ENCODE measurements around the gene SPAG17.

DNA sequence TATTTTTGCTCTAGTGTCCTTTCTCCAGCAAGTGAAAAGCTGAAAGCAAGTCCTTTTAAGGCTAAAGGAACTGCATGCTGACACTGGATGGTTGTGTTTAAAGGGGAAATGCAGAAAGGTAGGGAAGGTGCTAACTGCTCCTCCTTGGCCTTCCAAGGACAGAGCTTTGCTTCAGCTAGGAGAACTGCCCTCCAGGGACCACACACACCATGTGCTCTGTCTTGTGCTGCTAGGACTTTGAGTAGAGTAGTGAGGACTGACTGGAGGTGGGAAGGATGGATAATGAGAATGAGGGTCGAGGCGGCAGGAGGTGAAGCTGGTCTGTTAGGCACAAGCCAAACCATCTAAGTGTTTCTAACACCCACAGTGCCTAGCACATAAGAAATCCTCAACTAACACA is 177.6 kb downstream of the SPAG17 start:
- TF ChIP-seq REST (IDR thresholded peaks at IDR 0.05; ENCODE audit: insufficient read depth in 1 of 2, low read depth in 2 of 2, low read length in 2 of 2), result no peak
- no peak for TF ChIP-seq TAF1 (IDR thresholded peaks at IDR 0.05; ENCODE audit: borderline replicate concordance, insufficient read depth, low read length)
- no peak for TF ChIP-seq POLR2AphosphoS5 (IDR thresholded peaks at IDR 0.05; ENCODE audit: low read depth, low read length)
- no peak for TF ChIP-seq SIN3A (IDR thresholded peaks at IDR 0.05; ENCODE audit: borderline replicate concordance, insufficient read depth, low read length)
